HEK293 (cell line): ENCODE data around the gene LIPH.
A peak's percentile ranks its signal among the peaks of the same experiment; 100 is the strongest.

Experiments used
- CTCF ChIA-PET: fragments of 350-600 bp; formaldehyde crosslinking; extraction: SDS; loops from one replicate; lab custom pipeline; 2021; ENCODE audit warnings: antibody characterized with exemption; lab: Yijun Ruan, JAX
- POLR2A ChIA-PET: fragments of 300-600 bp; formaldehyde crosslinking; extraction: SDS; loops from one replicate; lab custom pipeline; 2020; ENCODE audit warnings: antibody characterized with exemption, inconsistent platforms; lab: Yijun Ruan, JAX
- H3K27ac ChIP-seq: fragments of 200-500 bp; sonication (Bioruptor generic); 2 replicates; pipeline ENCODE4 v1.5.1; 2014; ENCODE audit warnings: low read depth, low read length, control low read depth, inconsistent platforms; ENCODE audit errors: extremely low read depth
- H3K36me3 ChIP-seq, 2 experiments: fragments of 200-500 bp in 1 of 2; sonication (Bioruptor generic) in 1 of 2; 1 replicate in 1 of 2; 2 replicates in 1 of 2; pipeline ENCODE4 v1.5.1; 2014 to 2017; ENCODE audit warnings: inconsistent platforms in 2 of 2, low read length in 2 of 2; ENCODE audit not compliant: control insufficient read depth in 2 of 2, insufficient read depth in 1 of 2
- H3K4me1 ChIP-seq: fragments of 200-500 bp; sonication (Bioruptor generic); 2 replicates; pipeline ENCODE4 v1.5.1; 2014; ENCODE audit warnings: mild to moderate bottlenecking, low read length, inconsistent platforms; ENCODE audit not compliant: control insufficient read depth, insufficient read depth
- H3K4me3 ChIP-seq: 2 replicates; pipeline ENCODE4 v1.5.1; 2011; ENCODE audit warnings: low read depth, mild to moderate bottlenecking, control low read depth, low read length, moderate library complexity
- H3K9me3 ChIP-seq: fragments of 200-500 bp; sonication (Bioruptor generic); 2 replicates; pipeline ENCODE4 v1.5.1; 2014; ENCODE audit warnings: low read depth, low read length, inconsistent platforms; ENCODE audit not compliant: control insufficient read depth, insufficient read depth
- RBAK ChIP-seq: fragments of 450-650 bp; formaldehyde crosslinking; IDR thresholded peaks from 2 replicates; pipeline ENCODE4 v1.5.1; 2016; ENCODE audit warnings: missing biosample characterization, missing genetic modification characterization
- SCRT1 ChIP-seq: fragments of 450-650 bp; formaldehyde crosslinking; IDR thresholded peaks from 2 replicates; pipeline ENCODE4 v1.5.1; 2016; ENCODE audit warnings: missing biosample characterization, missing genetic modification characterization, borderline replicate concordance
- SCRT2 ChIP-seq: fragments of 450-650 bp; formaldehyde crosslinking; IDR thresholded peaks from 2 replicates; pipeline ENCODE4 v1.5.1; 2016; ENCODE audit warnings: missing biosample characterization, missing genetic modification characterization
- ZFP3 ChIP-seq: fragments of 450-650 bp; formaldehyde crosslinking; IDR thresholded peaks from 2 replicates; pipeline ENCODE4 v1.5.1; 2016; ENCODE audit warnings: low read depth, missing biosample characterization, missing genetic modification characterization
- ZNF302 ChIP-seq: fragments of 450-650 bp; formaldehyde crosslinking; IDR thresholded peaks from 2 replicates; pipeline ENCODE4 v1.5.1; 2016; ENCODE audit warnings: missing biosample characterization, missing genetic modification characterization, low read depth
- ZNF354C ChIP-seq: fragments of 450-650 bp; formaldehyde crosslinking; IDR thresholded peaks from 2 replicates; pipeline ENCODE4 v1.5.1; 2016; ENCODE audit warnings: missing biosample characterization, missing genetic modification characterization, low read depth, borderline replicate concordance
- ZNF623 ChIP-seq: fragments of 450-650 bp; formaldehyde crosslinking; IDR thresholded peaks from 2 replicates; pipeline ENCODE4 v1.5.1; 2016; ENCODE audit warnings: missing biosample characterization, missing genetic modification characterization
- TF ChIP-seq, protein P1 (sequence below): fragments of 450-650 bp; formaldehyde crosslinking; IDR thresholded peaks from 2 replicates; pipeline ENCODE4 v1.5.1; 2016; ENCODE audit warnings: missing biosample characterization, missing genetic modification characterization

LIPH gene

GRCh38 chr3:185460309-185460708, 92.1 kb downstream of the LIPH start:
- Histone ChIP-seq H3K36me3 (no peaks in the 10 kb centered on the region), H3K27ac (no peak overlapping the region), H3K4me1 (no peaks in the 10 kb centered on the region), H3K9me3 (no peaks in the 10 kb centered on the region), H3K4me3 (no peak overlapping the region)
- ChIA-PET POLR2A (no interaction called here), CTCF (interaction anchor here (0.6 to 2.4 kb wide), 12 partner anchors 9 to 1307 kb away, joined by 3 to 10 read pairs (median 6); partner anchors contain the start of gene SENP2)
- 0 out of 2 replicates have a peak, but pooled peaks have one; percentile 49 for TF ChIP-seq SCRT1
- no peak for TF ChIP-seq ZFP3
- peak; percentile 28; the same call in 1 of the 2 replicates for TF ChIP-seq SCRT2 (tag by site-specific recombination)

- CTCF ChIA-PET, result no interaction called here
Measured at GRCh38 chr3:185457376-185457775, 95.0 kb downstream of the LIPH start.

More at GRCh38 chr3:185457376-185457775, 95.0 kb downstream of the LIPH start:
- peaks cover 0 to 4% of the 10 kb centered on the region in 2 experiments; a peak in 1 of 3 replicates for H3K36me3 ChIP-seq
- no peaks in the 10 kb centered on the region for H3K4me1 ChIP-seq
- no peak for TF ChIP-seq ZNF302 (tag by site-specific recombination)
- TF ChIP-seq ZNF354C, result no peak
- TF ChIP-seq ZNF623 (tag by site-specific recombination), result no peak
- TF ChIP-seq RBAK (tag by site-specific recombination), result no peak
- TF ChIP-seq, protein P1, sequence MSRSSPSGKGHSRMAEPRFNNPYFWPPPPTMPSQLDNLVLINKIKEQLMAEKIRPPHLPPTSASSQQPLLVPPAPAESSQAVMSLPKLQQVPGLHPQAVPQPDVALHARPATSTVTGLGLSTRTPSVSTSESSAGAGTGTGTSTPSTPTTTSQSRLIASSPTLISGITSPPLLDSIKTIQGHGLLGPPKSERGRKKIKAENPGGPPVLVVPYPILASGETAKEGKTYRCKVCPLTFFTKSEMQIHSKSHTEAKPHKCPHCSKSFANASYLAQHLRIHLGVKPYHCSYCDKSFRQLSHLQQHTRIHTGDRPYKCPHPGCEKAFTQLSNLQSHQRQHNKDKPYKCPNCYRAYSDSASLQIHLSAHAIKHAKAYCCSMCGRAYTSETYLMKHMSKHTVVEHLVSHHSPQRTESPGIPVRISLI (tag by site-specific recombination), result no peak
- no peaks in the 10 kb centered on the region for H3K9me3 ChIP-seq
- POLR2A ChIA-PET, result no interaction called here
- no peak overlapping the region for H3K4me3 ChIP-seq
- no peak overlapping the region for H3K27ac ChIP-seq
